ENCODE results near the gene ZNF778. TPM values are rescaled to one million over a fixed set of nuclear protein-coding genes. Genes with fewer than 3 reads are reported as not detected.
A peak's percentile ranks its signal among the peaks of the same experiment; 100 is the strongest.
"Not testable (repeated sequence)": the region's sequence is repeated elsewhere in the genome, so short reads cannot be mapped to it uniquely, and the experiment has no call there.

Gene ZNF778
- polyA plus RNA-seq, 1 experiment: 5.5 TPM

GRCh38 chr16:89191033-89191900 is 26.2 kb upstream of the ZNF778 start:
- DNase-seq (ENCODE audit: low read depth): no peak
- no peak for TF ChIP-seq CTCF (IDR thresholded peaks at IDR 0.05; ENCODE audit: insufficient read depth, low read depth, low read length)
- CTCF ChIA-PET: no interaction called here
- no peaks in the 10 kb centered on the region for H3K36me3 ChIP-seq (ENCODE audit: control insufficient read depth, insufficient read depth, low read length)
- no peak overlapping the region; the same call in 1 of the 2 replicates for H3K4me3 ChIP-seq (ENCODE audit: low read depth, low read length)
- H3K27me3 ChIP-seq (ENCODE audit: control insufficient read depth, insufficient read depth, low read length): no peaks in the 10 kb centered on the region
- POLR2A ChIA-PET: no interaction called here

- ChIA-PET POLR2A (no interaction called here), CTCF (no interaction called here)
- TF ChIP-seq CTCF (IDR thresholded peaks at IDR 0.05; ENCODE audit: insufficient read depth, low read depth, low read length): no peak
- Histone ChIP-seq H3K4me3 (ENCODE audit: low read depth, low read length) (peak overlapping the region; percentile 50), H3K36me3 (ENCODE audit: control insufficient read depth, insufficient read depth, low read length) (no peaks in the 10 kb centered on the region), H3K27me3 (ENCODE audit: control insufficient read depth, insufficient read depth, low read length) (no peaks in the 10 kb centered on the region)
- no peak for DNase-seq (ENCODE audit: low read depth)
Observed at GRCh38 chr16:89191901-89192185, 25.7 kb upstream of the ZNF778 start.

GRCh38 chr16:89192186-89192955 is 25.1 kb upstream of the ZNF778 start:
- H3K4me3 ChIP-seq (ENCODE audit: low read depth, low read length): peak overlapping the region; percentile 50
- DNase-seq (ENCODE audit: low read depth): peak; percentile 24
- CTCF ChIA-PET: interaction anchor here (0.6 to 0.7 kb wide), 2 partner anchors 45 to 278 kb away, joined by 3 to 4 read pairs; no protein-coding TSS in a partner anchor
- H3K27me3 ChIP-seq (ENCODE audit: control insufficient read depth, insufficient read depth, low read length); H3K36me3 ChIP-seq (ENCODE audit: control insufficient read depth, insufficient read depth, low read length); POLR2A ChIA-PET: not testable (repeated sequence)

- POLR2A ChIA-PET: no interaction called here
Observed at GRCh38 chr16:89192956-89193575, 24.4 kb upstream of the ZNF778 start.

More at GRCh38 chr16:89192956-89193575, 24.4 kb upstream of the ZNF778 start:
- TF ChIP-seq CTCF (IDR thresholded peaks at IDR 0.05; ENCODE audit: insufficient read depth, low read depth, low read length): no peak
- CTCF ChIA-PET: interaction anchor here (0.6 to 0.7 kb wide), 2 partner anchors 44 to 278 kb away, joined by 3 to 4 read pairs; no protein-coding TSS in a partner anchor
- peak overlapping the region; percentile 5; the same call in 1 of the 2 replicates for H3K4me3 ChIP-seq (ENCODE audit: low read depth, low read length)
- DNase-seq (ENCODE audit: low read depth): no peak
- no peaks in the 10 kb centered on the region for H3K36me3 ChIP-seq (ENCODE audit: control insufficient read depth, insufficient read depth, low read length)
- no peaks in the 10 kb centered on the region for H3K27me3 ChIP-seq (ENCODE audit: control insufficient read depth, insufficient read depth, low read length)
